Uterus (tissue), 2 donors: ENCODE measurements around the gene GPR156.

ENCODE experiments used
- POLR2A ChIP-seq, 2 donors: fragments of 450-650 bp; IDR thresholded peaks; one replicate each; pipeline ENCODE4 v1.6.1; 2016; ENCODE audit warnings: antibody characterized with exemption in 2 of 2, mild to moderate bottlenecking in 1 of 2, moderate library complexity in 1 of 2
- TF ChIP-seq, protein P1 (sequence below), 4 experiments: fragments of 200-600 bp in 2 of 4; fragments of 450-650 bp in 2 of 4; sonication (generic) in 2 of 4; IDR thresholded peaks; one replicate each; pipeline ENCODE4 v1.5.1; 2016 to 2019; ENCODE audit warnings: antibody characterized with exemption in 4 of 4, mild to moderate bottlenecking in 2 of 4, moderate library complexity in 1 of 4

- TF ChIP-seq, protein P1, sequence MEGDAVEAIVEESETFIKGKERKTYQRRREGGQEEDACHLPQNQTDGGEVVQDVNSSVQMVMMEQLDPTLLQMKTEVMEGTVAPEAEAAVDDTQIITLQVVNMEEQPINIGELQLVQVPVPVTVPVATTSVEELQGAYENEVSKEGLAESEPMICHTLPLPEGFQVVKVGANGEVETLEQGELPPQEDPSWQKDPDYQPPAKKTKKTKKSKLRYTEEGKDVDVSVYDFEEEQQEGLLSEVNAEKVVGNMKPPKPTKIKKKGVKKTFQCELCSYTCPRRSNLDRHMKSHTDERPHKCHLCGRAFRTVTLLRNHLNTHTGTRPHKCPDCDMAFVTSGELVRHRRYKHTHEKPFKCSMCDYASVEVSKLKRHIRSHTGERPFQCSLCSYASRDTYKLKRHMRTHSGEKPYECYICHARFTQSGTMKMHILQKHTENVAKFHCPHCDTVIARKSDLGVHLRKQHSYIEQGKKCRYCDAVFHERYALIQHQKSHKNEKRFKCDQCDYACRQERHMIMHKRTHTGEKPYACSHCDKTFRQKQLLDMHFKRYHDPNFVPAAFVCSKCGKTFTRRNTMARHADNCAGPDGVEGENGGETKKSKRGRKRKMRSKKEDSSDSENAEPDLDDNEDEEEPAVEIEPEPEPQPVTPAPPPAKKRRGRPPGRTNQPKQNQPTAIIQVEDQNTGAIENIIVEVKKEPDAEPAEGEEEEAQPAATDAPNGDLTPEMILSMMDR (IDR thresholded peaks at IDR 0.05), result no peak
- no peak for TF ChIP-seq POLR2A (IDR thresholded peaks at IDR 0.05)
Observed at GRCh38 chr3:120137548-120137947, 147.5 kb downstream of the GPR156 start.
